Erythroblast (primary cell): ENCODE results near the gene LAMB4.

Experiments
- DNase-seq, 2 experiments: peaks; one replicate each; lab custom pipeline; 2025; lab: John Stamatoyannopoulos, UW
- GATA1 ChIP-seq: IDR thresholded peaks from 2 replicates; pipeline ENCODE4 v1.6.1; 2011; ENCODE audit warnings: low read depth, mild to moderate bottlenecking, control low read depth, low read length, moderate library complexity
- POLR2A ChIP-seq: IDR thresholded peaks from 2 replicates; pipeline ENCODE4 v1.6.1; 2011; ENCODE audit warnings: mild to moderate bottlenecking, low read length

LAMB4 gene

DNA sequence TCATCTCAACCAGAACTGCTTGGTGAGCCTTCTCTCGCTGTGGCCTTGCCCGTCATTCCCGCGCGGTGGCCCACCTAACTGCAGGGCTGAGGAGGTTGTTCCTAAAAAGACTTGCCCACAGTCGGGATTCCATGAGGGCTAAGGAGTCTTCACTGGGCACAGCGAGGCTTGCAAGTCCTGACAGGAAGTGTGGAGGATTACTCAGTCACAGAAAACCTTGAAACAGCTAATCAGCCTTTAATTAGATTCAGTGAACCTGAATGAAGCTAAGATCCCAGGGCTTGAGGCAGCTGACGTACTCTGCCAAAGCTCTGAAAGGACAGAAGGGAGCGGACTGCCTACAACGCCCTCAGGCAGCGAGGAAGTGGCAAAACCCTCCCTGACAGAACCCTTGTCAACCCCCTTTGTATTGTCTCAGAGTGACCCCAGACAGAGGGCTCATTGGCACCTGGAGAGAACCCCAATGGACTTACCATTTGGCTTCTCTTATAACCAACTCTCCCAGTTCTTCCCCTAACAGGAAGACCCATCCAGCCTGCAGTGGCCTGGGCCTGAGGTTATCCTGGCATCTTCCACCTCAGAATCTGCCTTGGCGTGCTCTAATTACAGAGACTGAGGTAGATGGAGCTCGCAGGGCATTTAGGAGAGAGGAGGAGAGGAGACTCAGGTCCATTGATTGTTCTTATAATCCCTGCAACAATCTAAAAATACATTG lies 2.5 kb upstream of the LAMB4 start:
- no peak for DNase-seq
- TF ChIP-seq GATA1, result no peak
- TF ChIP-seq POLR2A, result no peak

DNA sequence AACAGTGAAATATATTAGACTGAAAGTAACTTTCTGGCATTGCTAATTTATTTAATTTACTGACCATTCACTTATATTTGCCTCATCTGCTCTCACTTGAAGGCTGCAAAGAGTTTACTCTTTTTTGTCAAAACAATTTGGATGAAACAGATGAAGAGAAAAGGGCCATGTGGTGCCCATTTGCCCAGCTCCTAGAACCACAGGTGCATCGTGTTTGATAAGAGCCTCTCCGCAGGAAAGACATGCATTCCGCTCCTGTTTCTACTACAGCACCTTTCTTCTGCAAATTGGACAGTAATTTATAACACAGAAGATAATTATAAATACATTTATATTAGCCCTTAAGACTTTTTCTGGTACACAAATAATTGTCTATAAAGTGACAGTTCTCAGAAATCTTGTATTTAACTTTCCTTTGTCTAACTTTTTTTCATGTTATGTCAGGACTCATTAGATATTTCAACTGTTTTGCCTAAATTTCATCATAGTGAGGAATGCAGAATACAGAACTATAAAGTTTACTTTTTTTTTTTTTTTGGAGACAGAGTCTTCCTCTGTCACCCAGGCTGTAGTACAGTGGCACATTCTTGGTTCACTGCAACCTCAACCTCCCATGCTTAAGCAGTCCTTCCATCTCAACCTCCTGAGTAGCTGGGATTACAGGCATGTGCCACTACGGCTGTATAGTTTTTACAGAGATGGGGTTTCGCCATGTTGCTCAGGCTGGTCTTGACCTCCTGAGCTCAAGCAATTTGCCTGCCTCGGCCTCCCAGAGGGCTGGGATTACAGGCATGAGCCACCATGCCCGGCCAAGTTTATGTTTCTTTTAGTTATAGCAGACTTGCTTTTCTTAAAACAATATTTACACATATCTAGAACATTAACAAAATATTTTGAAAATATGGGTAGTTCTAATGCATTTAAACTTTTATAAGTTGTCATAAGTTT lies 869 bp downstream of the LAMB4 start:
- TF ChIP-seq POLR2A (no peak), GATA1 (no peak)
- DNase-seq, result no peak

DNA sequence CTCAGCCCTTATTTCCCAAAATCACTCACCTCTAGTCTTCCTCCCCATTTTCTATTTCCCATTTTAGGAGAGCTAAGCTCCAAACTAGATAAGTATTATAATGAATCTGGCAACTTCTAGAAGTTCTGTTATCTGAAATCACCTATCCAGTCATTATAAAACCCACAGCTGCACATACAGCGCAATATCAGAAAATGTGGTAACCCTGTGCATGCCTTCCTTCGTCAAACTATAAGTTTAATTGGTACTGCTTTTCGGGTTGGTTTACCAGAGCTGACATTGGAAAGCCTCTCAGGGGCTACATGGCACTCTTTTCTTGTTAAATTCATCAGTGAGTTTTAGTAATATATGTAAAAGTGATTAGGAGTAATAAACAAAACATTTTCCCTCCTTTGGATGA lies 1.6 kb downstream of the LAMB4 start:
- TF ChIP-seq POLR2A, result no peak
- no peak for TF ChIP-seq GATA1
- DNase-seq, result no peak

DNA sequence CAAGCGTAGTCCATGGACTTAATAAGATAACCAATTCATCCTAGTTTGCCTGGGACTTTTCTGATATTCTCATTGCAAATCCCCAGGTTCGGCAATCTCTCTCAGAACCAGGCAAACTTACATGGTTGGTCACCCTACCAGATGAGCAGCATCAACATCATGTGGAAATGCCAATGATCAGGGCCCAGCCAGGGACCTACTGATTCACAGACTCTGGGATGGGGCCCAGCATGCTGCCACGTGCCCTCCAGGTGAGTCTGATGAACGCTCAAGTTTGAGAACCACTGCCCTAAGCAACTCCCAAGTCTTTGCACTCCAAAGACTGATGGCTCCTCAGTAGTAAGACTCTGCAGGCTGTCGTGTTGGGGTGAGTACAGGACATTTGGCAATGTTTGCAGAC lies 2.7 kb downstream of the LAMB4 start:
- DNase-seq, result no peak
- TF ChIP-seq GATA1 (no peak), POLR2A (no peak)

DNA sequence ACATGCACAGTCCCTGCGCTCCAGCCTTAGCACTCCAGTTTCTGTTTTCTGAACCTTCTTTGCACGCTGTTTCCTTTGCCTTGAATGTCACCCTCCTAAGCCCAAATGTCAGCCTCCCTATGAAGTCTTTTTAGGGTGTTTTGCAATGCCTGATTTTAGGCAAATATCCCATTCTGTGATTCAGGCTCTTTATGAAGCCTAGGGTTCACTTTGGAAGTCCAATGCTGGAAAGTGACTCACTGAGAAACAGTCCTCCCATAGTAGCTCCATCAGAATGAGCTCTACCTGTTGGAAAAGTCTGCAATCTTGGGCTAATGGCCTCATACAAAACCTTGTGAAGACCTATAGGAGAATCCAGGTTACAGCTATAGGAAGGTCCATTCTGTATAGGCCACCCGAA lies 5.3 kb downstream of the LAMB4 start:
- DNase-seq, result no peak
- TF ChIP-seq GATA1 (no peak), POLR2A (no peak)

DNA sequence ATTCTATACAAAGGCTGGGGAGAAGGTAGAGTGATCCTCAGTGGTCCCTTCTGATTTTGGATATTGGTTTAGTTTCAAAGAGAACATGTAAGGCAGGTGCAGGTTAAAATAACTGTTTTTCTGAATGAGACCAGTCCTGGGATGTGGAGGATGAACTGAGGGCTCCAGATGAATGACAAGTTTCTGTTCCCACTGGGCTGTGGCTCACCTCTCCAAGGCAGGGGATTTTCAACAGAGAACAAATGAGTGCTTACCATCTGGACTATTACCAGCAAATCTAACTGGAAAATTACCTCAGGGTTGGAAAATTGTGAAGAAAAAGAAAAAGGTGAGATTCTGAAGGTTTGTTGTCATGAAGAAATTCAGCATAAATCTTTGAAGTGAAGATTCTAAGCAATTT lies 8.0 kb downstream of the LAMB4 start:
- TF ChIP-seq GATA1 (no peak), POLR2A (no peak)
- DNase-seq, result no peak

DNA sequence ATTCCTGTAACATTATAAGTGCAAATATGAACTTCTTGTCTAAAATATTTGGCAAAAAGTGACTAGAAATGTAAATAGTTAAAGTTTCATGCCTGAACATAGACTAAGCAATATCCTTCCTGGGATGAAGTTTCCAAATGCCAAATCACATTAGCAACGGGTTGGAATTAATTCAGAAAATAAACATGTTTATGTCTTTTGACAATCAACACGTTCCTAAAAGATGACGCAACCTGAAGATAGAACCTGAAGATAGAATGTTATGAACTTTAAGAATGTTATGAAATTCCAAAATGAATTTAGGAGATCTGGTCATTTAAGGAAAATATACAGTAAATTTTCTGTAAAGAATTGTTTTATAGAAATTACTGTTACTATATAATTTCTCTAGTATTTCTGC lies 9.2 kb downstream of the LAMB4 start:
- no peak for DNase-seq
- TF ChIP-seq GATA1 (no peak), POLR2A (no peak)

DNA sequence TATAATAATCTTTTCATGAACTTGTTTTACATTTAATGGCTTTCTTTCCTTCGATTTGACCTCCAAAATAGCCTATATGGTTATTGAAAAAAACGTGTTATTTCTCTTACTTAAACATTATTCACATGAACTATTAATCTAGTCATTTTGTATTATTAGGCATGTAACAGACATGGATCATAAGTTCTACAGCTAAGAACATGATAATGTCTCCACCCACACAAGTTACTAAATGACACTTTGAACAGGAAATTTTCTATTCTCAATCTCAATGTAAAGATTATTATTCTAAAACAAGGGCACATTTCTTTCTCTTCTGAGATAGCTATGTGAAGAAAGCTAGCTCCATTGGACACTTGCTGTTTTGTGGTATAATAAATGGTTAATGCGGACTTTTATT lies 10.0 kb downstream of the LAMB4 start:
- TF ChIP-seq POLR2A (no peak), GATA1 (no peak)
- no peak for DNase-seq

DNA sequence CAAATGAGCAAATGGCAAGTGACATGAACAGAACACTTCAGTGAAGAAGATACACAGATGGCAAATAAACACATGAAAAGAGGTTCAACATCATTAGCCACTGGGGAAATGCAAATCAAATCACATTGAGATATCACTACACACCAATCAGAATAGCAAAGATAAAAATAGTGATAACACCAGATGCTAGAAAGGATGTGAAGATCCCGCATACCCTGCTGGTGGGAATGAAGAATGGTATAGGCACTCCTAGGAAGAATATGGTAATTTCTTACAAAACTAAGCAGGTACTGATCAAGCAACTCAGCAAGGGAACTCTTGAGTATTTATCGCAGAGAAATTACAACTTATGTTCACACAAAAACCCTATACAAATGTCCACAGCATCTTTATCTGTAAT lies 11.2 kb downstream of the LAMB4 start:
- no peak for DNase-seq
- TF ChIP-seq GATA1 (no peak), POLR2A (no peak)

DNA sequence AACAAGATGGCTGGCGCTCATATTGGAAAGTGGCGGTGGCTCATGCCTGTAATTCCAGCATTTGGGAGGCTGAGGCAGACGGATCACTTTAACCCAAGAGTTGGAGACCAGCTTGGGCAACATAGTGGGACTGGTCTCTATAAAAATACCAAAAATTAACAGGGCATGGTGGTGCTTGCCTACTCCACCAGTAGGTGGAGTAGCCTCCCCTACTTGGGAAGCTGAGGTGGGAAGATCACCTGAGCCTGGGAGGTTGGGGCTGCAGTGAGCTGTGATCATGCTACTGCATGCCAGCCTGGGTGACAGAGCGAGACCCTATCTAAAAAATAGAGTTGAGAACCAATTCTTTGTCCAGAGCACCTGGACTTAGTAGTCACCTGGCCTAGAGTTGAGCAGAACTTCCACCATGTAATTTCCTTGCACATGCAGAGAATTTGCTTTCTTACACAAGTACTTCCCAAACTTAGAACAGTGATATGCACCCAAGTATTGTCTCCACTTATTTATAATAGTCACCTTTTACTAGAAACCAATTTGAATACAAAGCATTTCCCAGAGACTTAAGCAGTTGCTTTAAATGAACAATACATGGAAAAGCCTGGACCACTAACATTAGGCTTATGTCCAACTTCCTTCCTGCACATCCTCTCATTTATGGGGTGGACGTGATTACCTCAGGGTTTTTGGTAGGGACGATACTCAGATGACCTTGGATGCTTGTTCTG lies 15.9 kb downstream of the LAMB4 start:
- peak; percentile 4 to 18 for DNase-seq
- TF ChIP-seq GATA1 (no peak), POLR2A (no peak)

DNA sequence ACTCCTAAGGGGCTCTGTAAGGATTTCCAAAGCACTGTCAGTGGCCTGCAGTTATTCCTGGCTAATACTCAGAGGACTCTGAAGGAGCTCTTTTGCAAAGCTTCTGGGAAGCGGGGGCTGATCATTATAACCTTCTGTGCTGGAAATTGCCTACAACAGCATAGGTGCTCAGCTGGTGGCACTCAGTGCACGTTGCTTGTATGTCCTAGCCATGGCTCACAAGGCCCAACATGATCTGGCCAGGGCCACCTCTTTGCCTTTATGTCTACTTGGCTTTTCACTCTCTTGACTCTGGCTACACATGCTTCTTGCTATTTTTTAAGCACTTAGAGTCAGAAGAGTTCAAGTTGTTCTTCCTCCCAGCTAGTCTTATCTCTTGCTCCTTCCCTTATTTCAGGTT lies 17.5 kb downstream of the LAMB4 start:
- no peak for DNase-seq
- TF ChIP-seq GATA1 (no peak), POLR2A (no peak)

DNA sequence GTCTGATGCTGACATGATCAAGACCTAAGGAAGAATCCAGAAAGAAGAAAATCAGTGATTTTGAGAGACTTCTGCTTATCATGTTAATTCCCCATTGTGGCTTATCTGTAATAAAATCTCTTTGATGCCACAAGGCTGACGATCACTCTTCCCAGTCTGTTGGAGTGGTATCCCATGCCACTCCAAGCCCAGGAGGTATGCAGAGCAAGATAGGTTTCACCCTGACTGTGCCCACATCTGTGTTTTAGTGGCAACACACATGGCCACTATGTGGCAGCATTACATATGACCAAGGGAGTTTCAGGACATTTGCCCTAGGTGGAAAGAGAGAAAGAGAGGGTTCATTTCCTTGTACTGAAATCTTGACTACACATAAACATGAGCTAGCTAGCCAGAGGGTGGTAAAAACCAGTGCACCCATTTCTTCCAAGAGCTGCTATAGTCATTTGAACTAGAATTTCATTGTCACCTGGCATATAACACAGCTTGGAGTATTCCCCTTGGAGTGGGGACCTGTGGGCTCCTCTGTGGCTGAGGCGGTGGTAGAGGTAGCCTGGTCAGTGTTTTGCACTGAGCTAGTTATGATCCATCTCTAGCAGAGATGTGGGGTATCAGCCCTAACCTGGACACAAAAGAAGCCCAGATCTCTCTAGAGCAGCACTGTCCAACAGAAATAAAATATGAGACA lies 20.8 kb downstream of the LAMB4 start:
- DNase-seq, result peak in 1 of 2 experiments; percentile 14
- TF ChIP-seq GATA1 (no peak), POLR2A (no peak)

DNA sequence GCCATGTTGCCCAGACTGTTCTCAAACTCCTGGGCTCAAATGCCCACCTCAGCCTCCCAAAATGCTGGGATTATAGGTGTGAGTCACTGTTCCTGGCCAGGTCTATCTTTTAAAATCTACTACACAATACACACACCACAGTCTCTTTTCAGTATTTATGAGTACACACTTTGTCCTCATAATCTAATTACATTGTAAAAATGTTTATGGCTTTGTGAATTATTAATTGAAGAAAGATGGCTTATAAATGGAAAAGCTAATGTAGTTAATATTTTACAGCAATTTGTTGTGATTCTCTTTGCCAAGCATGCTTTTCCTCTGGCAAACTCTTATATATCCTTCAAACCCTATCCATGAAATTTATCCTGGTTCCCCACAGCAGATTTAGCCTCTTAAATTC lies 22.0 kb downstream of the LAMB4 start:
- TF ChIP-seq GATA1 (no peak), POLR2A (no peak)
- no peak for DNase-seq
